PC-9 (cell line): Measurements from ENCODE around the gene TRH.

Source experiments
- CTCF ChIP-seq: fragments of 200-600 bp; sonication (generic); conservative IDR thresholded peaks from 2 replicates; pipeline ENCODE4 v1.6.1; 2017; ENCODE audit warnings: mixed run types, antibody characterized with exemption, mild to moderate bottlenecking, moderate library complexity
- EZH2 ChIP-seq: fragments of 200-600 bp; sonication (generic); IDR thresholded peaks from 2 replicates; pipeline ENCODE4 v1.8.0; 2017; ENCODE audit warnings: antibody characterized with exemption, low read depth

- TF ChIP-seq CTCF (no peak), EZH2 (no peak)
Observed at GRCh38 chr3:129936757-129937156, 37.8 kb upstream of the TRH start.
